Astrocyte (in vitro differentiated cells and primary cell): ENCODE data around the gene ZBTB39. TPM values are rescaled to one million over a fixed set of nuclear protein-coding genes. Genes with fewer than 3 reads are reported as not detected.

Experiments used
- DNase-seq: peaks from one replicate; pipeline ENCODE4 v3.0.0-alpha.2; 2010; ENCODE audit warnings: low read depth
- FAIRE-seq: peaks from 2 replicates; lab custom pipeline; 2011; peaks lifted over from hg19 to GRCh38; lab: Jason Lieb, UNC
- H2AFZ ChIP-seq: 2 replicates; pipeline ENCODE4 v1.6.0; 2012; ENCODE audit warnings: low read depth, low read length, inconsistent platforms
- H3K27ac ChIP-seq: 2 replicates; pipeline ENCODE4 v1.5.1; 2011; ENCODE audit warnings: low read depth, low read length, inconsistent platforms
- H3K27me3 ChIP-seq: 2 replicates; pipeline ENCODE4 v1.6.0; 2011; ENCODE audit warnings: low read length, inconsistent platforms; ENCODE audit not compliant: insufficient read depth
- H3K36me3 ChIP-seq: 2 replicates; pipeline ENCODE4 v1.5.1; 2011; ENCODE audit warnings: low read length, inconsistent platforms; ENCODE audit not compliant: insufficient read depth
- H3K4me1 ChIP-seq: 2 replicates; pipeline ENCODE4 v1.5.1; 2011; ENCODE audit warnings: low read length, inconsistent platforms; ENCODE audit not compliant: insufficient read depth
- H3K4me2 ChIP-seq: 2 replicates; pipeline ENCODE4 v1.6.0; 2012; ENCODE audit warnings: low read length, inconsistent platforms
- H3K4me3 ChIP-seq: 2 replicates; pipeline ENCODE4 v1.5.1; 2011; ENCODE audit warnings: low read depth, mild to moderate bottlenecking, low read length, inconsistent platforms; ENCODE audit not compliant: insufficient read depth
- H3K79me2 ChIP-seq: 2 replicates; pipeline ENCODE4 v1.6.0; 2012; ENCODE audit warnings: mild to moderate bottlenecking, low read length, inconsistent platforms; ENCODE audit not compliant: insufficient read depth
- H3K9ac ChIP-seq: 2 replicates; pipeline ENCODE4 v1.6.0; 2012; ENCODE audit warnings: mild to moderate bottlenecking, low read length, inconsistent platforms
- H3K9me3 ChIP-seq: 2 replicates; pipeline ENCODE4 v1.5.1; 2012; ENCODE audit warnings: low read depth, mild to moderate bottlenecking, low read length, inconsistent platforms; ENCODE audit not compliant: insufficient read depth
- H4K20me1 ChIP-seq: 2 replicates; pipeline ENCODE4 v1.6.0; 2012; ENCODE audit warnings: low read length, inconsistent platforms; ENCODE audit not compliant: insufficient read depth
- H3K27ac Mint-ChIP-seq: one replicate; pipeline ENCODE4 v1.8.0; 2021; ENCODE audit warnings: mild to moderate bottlenecking, mixed read lengths; ENCODE audit not compliant: unreplicated experiment
- H3K27me3 Mint-ChIP-seq: one replicate; pipeline ENCODE4 v1.8.0; 2021; ENCODE audit warnings: low read depth, mixed read lengths; ENCODE audit not compliant: unreplicated experiment
- H3K36me3 Mint-ChIP-seq: one replicate; pipeline ENCODE4 v1.8.0; 2021; ENCODE audit warnings: low read depth, mixed read lengths; ENCODE audit not compliant: unreplicated experiment
- H3K4me1 Mint-ChIP-seq: one replicate; pipeline ENCODE4 v1.8.0; 2021; ENCODE audit warnings: low read depth, mixed read lengths; ENCODE audit not compliant: unreplicated experiment
- H3K4me3 Mint-ChIP-seq: one replicate; pipeline ENCODE4 v1.8.0; 2021; ENCODE audit warnings: mild to moderate bottlenecking, moderate library complexity, mixed read lengths; ENCODE audit not compliant: unreplicated experiment
- H3K9me3 Mint-ChIP-seq: one replicate; pipeline ENCODE4 v1.8.0; 2021; ENCODE audit warnings: mild to moderate bottlenecking, mixed read lengths; ENCODE audit not compliant: unreplicated experiment
- EZH2 ChIP-seq: IDR thresholded peaks from 2 replicates; pipeline ENCODE4 v1.6.1; 2012; ENCODE audit warnings: mild to moderate bottlenecking, low read length, inconsistent platforms; ENCODE audit not compliant: insufficient read depth
- total RNA-seq: library from RNA; stranded (reverse); gene quantifications from 2 replicates; pipeline ENCODE4 v1.2.1, GENCODE V29; 2021
- TF ChIP-seq, protein P1 (sequence below): IDR thresholded peaks from 2 replicates; pipeline ENCODE4 v1.5.1; 2011; ENCODE audit warnings: low read depth, mild to moderate bottlenecking, inconsistent platforms, low read length, moderate library complexity; ENCODE audit not compliant: insufficient read depth

The ZBTB39 gene
- total RNA-seq, 1 donor from 2014 or later: 9.8 TPM

GRCh38 chr12:57046947-57047890 is 40.9 kb upstream of the ZBTB39 start:
- DNase-seq: no peak
- no peaks in the 10 kb centered on the region for H3K79me2 ChIP-seq
- H3K9me3 Mint-ChIP-seq: peaks cover 2% of the 10 kb centered on the region
- no peak overlapping the region for H3K4me2 ChIP-seq
- H3K4me1 ChIP-seq: no peaks in the 10 kb centered on the region
- H2AFZ ChIP-seq: no peak overlapping the region
- peaks cover 36% of the 10 kb centered on the region for H3K27me3 Mint-ChIP-seq
- no peak overlapping the region for H3K27ac Mint-ChIP-seq
- TF ChIP-seq EZH2: no peak
- TF ChIP-seq, protein P1, sequence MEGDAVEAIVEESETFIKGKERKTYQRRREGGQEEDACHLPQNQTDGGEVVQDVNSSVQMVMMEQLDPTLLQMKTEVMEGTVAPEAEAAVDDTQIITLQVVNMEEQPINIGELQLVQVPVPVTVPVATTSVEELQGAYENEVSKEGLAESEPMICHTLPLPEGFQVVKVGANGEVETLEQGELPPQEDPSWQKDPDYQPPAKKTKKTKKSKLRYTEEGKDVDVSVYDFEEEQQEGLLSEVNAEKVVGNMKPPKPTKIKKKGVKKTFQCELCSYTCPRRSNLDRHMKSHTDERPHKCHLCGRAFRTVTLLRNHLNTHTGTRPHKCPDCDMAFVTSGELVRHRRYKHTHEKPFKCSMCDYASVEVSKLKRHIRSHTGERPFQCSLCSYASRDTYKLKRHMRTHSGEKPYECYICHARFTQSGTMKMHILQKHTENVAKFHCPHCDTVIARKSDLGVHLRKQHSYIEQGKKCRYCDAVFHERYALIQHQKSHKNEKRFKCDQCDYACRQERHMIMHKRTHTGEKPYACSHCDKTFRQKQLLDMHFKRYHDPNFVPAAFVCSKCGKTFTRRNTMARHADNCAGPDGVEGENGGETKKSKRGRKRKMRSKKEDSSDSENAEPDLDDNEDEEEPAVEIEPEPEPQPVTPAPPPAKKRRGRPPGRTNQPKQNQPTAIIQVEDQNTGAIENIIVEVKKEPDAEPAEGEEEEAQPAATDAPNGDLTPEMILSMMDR: no peak
- H3K9ac ChIP-seq: no peak overlapping the region
- H3K36me3 Mint-ChIP-seq: peaks cover 1% of the 10 kb centered on the region
- H3K27me3 ChIP-seq: peaks cover 22% of the 10 kb centered on the region
- peaks cover 4% of the 10 kb centered on the region for H3K4me1 Mint-ChIP-seq
- no peak overlapping the region for H3K4me3 ChIP-seq
- no peaks in the 10 kb centered on the region for H3K36me3 ChIP-seq
- no peaks in the 10 kb centered on the region for H3K9me3 ChIP-seq
- no peak for FAIRE-seq
- no peaks in the 10 kb centered on the region for H4K20me1 ChIP-seq
- H3K27ac ChIP-seq: no peak overlapping the region
- H3K4me3 Mint-ChIP-seq: no peak overlapping the region

DNA sequence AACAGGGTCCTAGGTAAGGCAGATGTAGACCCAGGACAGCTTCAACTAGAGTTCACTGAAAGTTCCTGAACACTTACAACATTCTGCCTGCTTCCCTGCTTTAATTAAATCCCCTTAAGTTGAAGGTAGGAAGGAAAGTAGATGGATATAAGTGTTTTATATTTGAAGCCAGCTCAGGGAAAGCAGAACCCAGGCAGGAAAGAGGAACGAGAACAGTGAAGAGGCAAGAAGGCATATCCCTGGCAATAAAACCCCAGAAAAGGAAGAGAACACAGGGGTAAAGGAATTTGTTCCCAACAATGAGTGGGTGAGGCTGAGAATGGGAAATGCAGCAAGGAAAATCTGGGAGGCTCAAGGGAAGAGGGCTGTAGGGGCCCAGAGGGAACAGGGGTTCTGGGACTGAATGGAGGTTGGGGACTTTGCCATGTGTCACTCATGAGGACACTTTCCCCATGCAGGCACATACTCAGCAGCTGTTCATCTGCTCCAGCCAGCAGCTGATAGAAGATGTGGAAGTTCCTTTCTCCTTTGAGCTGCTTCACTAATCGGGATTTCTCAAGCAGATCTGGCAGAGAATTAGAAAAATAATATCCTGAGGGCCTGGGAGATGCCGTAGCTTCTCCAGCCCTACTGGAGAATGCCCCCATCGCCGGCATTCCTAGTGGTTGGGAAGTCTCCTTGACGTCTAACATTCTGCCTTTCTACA is 39.9 kb upstream of the ZBTB39 start:
- peaks cover 1% of the 10 kb centered on the region for H3K36me3 Mint-ChIP-seq
- Histone ChIP-seq H3K27me3 (peaks cover 25% of the 10 kb centered on the region), H3K79me2 (no peaks in the 10 kb centered on the region), H3K4me3 (no peak overlapping the region), H3K9ac (no peak overlapping the region), H3K9me3 (no peaks in the 10 kb centered on the region), H3K4me2 (no peak overlapping the region), H3K4me1 (no peaks in the 10 kb centered on the region), H3K27ac (no peak overlapping the region), H4K20me1 (no peaks in the 10 kb centered on the region), H2AFZ (no peak overlapping the region), H3K36me3 (no peaks in the 10 kb centered on the region)
- peaks cover 4% of the 10 kb centered on the region for H3K4me1 Mint-ChIP-seq
- no peak for DNase-seq
- H3K4me3 Mint-ChIP-seq: no peak overlapping the region
- peaks cover 43% of the 10 kb centered on the region for H3K27me3 Mint-ChIP-seq
- H3K27ac Mint-ChIP-seq: no peak overlapping the region
- peaks cover 2% of the 10 kb centered on the region for H3K9me3 Mint-ChIP-seq
- FAIRE-seq: no peak
- TF ChIP-seq, protein P1: no peak
- TF ChIP-seq EZH2: no peak
